Measurements from ENCODE around the gene PTPRG. TPM values are rescaled to one million over a fixed set of nuclear protein-coding genes. Genes with fewer than 3 reads are reported as not detected.

Gene PTPRG
- total RNA-seq, 4 donors from 2014 or later = 21.1 to 54.2 (median 30.6) TPM

DNA sequence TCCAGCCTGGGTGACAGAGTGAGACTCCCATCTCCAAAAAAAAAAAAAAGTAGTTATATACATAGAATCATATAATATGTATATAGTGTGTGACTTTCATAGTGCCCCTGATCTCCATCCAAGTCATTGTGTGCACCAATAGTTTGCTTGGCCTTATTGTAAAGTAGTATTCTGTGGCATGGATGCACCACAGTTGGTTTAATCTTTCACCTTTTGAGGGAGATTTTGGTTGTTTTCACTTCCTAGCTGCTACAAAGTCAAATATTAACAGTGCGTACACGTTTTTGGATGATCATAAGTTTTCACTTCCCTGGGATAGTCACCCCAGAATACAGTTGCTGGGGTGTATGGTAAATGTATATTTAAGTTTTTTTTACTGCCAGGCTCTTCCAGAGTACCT is 162.8 kb downstream of the PTPRG start:
- Histone ChIP-seq H3K27me3 (no peaks in the 10 kb centered on the region), H3K4me1 (peaks cover 12 to 18% of the 10 kb centered on the region in 2 donors), H3K36me3 (no peaks in the 10 kb centered on the region), H3K27ac (no peak overlapping the region), H3K9me3 (no peaks in the 10 kb centered on the region), H3K4me3 (no peak overlapping the region)
- intact Hi-C loops (cut with DNase I; ENCODE audit: low total_unique reads) = no loop called here
- TF ChIP-seq, protein P1, sequence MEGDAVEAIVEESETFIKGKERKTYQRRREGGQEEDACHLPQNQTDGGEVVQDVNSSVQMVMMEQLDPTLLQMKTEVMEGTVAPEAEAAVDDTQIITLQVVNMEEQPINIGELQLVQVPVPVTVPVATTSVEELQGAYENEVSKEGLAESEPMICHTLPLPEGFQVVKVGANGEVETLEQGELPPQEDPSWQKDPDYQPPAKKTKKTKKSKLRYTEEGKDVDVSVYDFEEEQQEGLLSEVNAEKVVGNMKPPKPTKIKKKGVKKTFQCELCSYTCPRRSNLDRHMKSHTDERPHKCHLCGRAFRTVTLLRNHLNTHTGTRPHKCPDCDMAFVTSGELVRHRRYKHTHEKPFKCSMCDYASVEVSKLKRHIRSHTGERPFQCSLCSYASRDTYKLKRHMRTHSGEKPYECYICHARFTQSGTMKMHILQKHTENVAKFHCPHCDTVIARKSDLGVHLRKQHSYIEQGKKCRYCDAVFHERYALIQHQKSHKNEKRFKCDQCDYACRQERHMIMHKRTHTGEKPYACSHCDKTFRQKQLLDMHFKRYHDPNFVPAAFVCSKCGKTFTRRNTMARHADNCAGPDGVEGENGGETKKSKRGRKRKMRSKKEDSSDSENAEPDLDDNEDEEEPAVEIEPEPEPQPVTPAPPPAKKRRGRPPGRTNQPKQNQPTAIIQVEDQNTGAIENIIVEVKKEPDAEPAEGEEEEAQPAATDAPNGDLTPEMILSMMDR (IDR thresholded peaks at IDR 0.05 in 4 of 5, conservative IDR thresholded peaks at IDR 0.05 in 1 of 5) = no peak
- no peak for TF ChIP-seq POLR2A (IDR thresholded peaks at IDR 0.05)
- ATAC-seq (no peak), DNase-seq (no peak)
- in situ Hi-C loops (cut with MboI; ENCODE audit: low sequenced_read_pairs in 4 of 4) = no loop called here

DNA sequence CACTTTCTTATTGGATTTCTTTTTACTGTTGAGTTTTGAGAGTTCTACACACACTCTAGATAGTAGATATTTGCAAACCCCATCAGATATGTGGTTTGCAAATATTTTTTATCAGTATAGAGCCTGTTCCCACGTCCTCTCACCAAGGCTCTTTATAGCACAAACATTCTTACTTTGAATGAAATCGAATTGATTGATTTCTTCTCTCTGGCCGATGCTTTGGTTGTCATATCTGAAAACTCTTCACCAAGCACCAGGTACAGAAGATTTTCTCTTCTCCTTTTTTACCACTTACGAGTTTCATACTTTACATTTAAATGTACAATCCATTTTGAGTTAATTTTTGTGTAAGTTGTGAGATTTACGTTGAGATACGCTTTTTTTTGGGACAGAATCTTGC is 163.4 kb downstream of the PTPRG start:
- intact Hi-C loops (cut with DNase I; ENCODE audit: low total_unique reads) = no loop called here
- H3K4me3 ChIP-seq = no peak overlapping the region
- no peak for DNase-seq
- no peak for TF ChIP-seq POLR2A (IDR thresholded peaks at IDR 0.05)
- TF ChIP-seq, protein P1 (IDR thresholded peaks at IDR 0.05 in 4 of 5, conservative IDR thresholded peaks at IDR 0.05 in 1 of 5) = no peak
- no peak for ATAC-seq
- no peaks in the 10 kb centered on the region for H3K27me3 ChIP-seq
- in situ Hi-C loops (cut with MboI; ENCODE audit: low sequenced_read_pairs in 4 of 4) = no loop called here
- no peak overlapping the region for H3K27ac ChIP-seq
- no peaks in the 10 kb centered on the region for H3K36me3 ChIP-seq
- H3K9me3 ChIP-seq = no peaks in the 10 kb centered on the region
- peaks cover 11 to 18% of the 10 kb centered on the region in 2 donors for H3K4me1 ChIP-seq

DNA sequence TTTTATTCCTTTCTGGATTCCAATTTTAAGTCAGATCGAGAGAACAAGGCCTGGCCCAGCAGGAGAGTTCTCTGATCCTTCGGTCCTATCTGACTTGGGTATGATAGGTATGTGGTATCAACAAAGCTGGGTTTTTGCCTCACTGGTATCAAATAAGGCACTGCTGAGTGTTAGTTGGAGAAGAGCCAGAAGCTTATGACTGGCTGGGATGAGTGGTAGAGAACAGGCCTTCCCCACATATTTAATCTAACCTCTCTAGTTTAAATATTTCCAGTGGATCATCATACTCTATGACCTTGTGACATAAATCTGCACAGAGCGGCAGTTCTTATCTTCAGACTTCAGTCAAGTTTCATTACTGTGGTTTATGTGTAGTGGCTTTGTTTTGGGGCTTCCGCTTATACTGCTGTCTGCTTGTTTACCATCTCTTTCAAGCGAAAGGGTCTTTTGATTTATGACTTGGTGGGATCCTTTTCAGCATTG is 164.5 kb downstream of the PTPRG start:
- Histone ChIP-seq H3K27ac (peak overlapping the region in 1 of 4 donors; percentile 32), H3K9me3 (no peaks in the 10 kb centered on the region), H3K27me3 (no peaks in the 10 kb centered on the region), H3K4me3 (no peak overlapping the region), H3K36me3 (no peaks in the 10 kb centered on the region), H3K4me1 (peaks cover 19 to 24% of the 10 kb centered on the region in 2 donors)
- DNase-seq = no peak
- no peak for ATAC-seq
- intact Hi-C loops (cut with DNase I; ENCODE audit: low total_unique reads) = no loop called here
- TF ChIP-seq, protein P1 (IDR thresholded peaks at IDR 0.05 in 4 of 5, conservative IDR thresholded peaks at IDR 0.05 in 1 of 5) = no peak
- no peak for TF ChIP-seq POLR2A (IDR thresholded peaks at IDR 0.05)
- in situ Hi-C loops (cut with MboI; ENCODE audit: low sequenced_read_pairs in 4 of 4) = no loop called here

DNA sequence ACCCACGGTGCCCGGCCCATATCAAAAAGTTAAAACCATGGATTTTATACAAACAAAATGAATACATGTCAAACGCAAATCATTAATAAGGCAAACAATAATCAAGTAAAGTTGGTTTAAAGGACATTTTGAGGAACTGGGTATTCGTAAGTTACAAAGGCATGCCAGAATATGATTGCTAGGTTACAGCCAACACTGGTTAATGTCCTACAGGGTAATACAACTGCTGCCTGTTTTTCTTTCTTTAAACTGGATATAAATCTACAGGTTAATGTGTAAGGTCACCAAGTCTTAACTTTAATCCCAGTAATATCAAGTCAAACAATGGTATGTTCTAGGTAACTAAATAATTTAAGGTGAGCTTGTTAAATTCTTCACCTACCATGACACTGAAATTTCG is 166.1 kb downstream of the PTPRG start:
- in situ Hi-C loops (cut with MboI; ENCODE audit: low sequenced_read_pairs in 4 of 4) = no loop called here
- no peak for DNase-seq

More for the DNA sequence above, 166.1 kb downstream of the PTPRG start:
- TF ChIP-seq POLR2A (IDR thresholded peaks at IDR 0.05) = no peak
- TF ChIP-seq, protein P1 (IDR thresholded peaks at IDR 0.05 in 4 of 5, conservative IDR thresholded peaks at IDR 0.05 in 1 of 5) = no peak
- no peak overlapping the region for H3K4me3 ChIP-seq
- no peaks in the 10 kb centered on the region for H3K9me3 ChIP-seq
- H3K27ac ChIP-seq = no peak overlapping the region
- intact Hi-C loops (cut with DNase I; ENCODE audit: low total_unique reads) = no loop called here
- peaks cover 24 to 33% of the 10 kb centered on the region in 2 donors for H3K4me1 ChIP-seq
- no peaks in the 10 kb centered on the region for H3K27me3 ChIP-seq
- H3K36me3 ChIP-seq = no peaks in the 10 kb centered on the region
- no peak for ATAC-seq
